ENCODE results near the gene PSPH.
"Not testable (repeated sequence)": the region's sequence is repeated elsewhere in the genome, so short reads cannot be mapped to it uniquely, and the experiment has no call there.

The PSPH gene

DNA sequence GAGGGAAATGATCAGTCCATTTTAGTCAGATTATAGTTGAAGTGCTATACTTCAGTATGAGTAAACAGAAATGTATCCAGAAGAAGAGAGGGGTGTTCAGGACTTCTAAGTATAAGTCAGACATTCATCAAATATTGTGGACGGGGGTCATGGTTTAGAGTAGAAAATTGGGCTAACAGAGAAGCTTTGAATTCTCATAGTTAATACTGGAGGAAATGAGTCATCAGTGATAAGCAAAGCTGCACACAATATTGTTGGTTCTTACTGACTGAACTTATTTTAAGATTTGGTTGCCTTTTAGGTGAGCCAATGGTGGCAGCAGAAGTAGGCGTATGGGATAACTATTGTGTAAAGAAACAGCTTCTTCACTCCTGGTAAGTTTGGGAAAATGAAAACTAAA lies 11.1 kb upstream of the PSPH start:
- DNase-seq, result peak in 1 of 2 experiments; percentile 31

DNA sequence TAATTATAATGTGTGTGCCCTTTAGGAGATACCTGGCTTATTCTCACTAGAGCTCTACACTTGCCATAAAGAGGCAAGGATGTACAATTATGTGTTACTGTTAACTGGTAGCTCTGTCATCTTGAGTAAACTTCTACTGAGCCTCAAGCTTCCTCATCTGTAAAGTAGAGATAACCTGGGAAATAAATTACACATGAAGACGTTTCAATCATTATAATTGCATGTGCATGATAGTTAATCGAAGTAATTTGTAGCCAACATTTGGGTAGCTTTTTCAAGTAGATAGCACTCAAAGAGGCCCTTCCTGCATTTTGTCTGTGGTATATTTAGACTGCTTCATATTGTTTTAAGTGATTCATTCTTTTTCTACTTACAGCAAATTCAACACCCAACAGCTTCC lies 2.7 kb upstream of the PSPH start:
- DNase-seq, result no peak

DNA sequence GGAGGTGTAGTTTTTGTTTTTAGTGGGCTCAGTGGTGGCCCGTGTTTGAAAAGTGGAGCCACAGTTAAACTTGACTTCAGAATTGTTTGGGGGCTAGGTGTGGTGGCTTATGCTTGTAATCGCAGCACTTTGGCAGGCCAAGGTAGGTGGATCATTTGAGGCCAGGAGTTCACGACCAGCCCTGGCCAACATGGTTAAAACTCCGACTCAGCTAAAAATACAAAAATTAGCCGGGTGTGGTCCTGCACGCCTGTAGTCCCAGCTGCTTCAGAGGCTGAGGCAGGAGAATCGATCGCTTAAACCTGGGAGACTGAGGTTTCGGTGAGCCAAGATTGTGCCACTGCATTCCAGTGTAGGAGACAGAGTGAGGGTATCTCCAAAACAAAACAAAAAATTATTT lies 2.1 kb upstream of the PSPH start:
- no peak for DNase-seq

DNA sequence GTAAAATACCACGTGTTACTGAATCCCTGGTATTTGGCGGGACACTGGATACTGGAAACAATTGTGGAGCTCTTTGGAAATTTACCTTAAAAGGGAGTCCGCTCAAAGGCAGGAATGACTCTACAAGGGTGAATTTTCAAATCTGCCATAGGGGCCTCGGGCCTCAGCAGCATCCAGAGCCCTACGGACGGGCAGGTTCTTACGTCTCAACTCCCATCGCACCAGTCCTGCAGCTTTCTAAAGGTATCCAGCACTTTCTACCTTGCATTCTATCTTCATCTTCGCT lies 248 bp downstream of the PSPH start:
- DNase-seq, result no peak

DNA sequence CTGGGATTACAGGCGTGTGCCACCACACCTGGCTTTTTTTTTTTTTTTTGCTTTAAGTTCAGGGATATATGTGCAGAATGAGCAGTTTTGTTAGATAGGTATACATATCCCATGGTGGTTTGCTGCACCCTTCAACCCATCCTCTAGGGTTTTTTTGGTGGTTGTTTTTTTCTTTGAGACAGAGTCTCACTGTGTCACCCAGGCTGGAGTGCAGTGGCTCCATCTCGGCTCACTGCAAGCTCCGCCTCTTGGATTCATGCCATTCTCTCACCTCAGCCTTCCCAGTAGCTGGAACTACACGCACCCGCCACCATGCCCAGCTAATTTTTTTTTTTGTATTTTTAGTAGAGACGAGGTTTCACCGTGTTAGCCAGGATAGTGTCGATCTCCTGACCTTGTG lies 2.5 kb downstream of the PSPH start:
- not testable (repeated sequence) for DNase-seq

DNA sequence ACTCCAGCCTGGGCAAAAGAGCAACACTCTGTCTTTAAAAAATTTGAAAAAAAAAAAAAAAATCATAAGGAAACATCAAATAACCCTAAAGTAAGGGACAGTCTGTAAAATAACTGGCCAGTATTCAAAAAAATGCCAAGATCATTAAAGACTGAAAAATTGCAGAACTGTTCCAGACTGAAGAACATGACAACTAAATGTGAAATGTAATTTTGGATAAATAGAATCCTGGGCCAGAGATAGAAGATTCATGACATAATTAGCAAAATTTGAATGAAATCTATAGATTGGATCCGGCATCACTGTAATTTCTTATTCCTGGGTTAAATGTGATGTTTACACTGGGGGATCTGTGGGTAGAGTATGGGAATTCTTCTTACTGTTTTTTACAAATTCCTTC lies 3.0 kb downstream of the PSPH start:
- DNase-seq, result no peak

DNA sequence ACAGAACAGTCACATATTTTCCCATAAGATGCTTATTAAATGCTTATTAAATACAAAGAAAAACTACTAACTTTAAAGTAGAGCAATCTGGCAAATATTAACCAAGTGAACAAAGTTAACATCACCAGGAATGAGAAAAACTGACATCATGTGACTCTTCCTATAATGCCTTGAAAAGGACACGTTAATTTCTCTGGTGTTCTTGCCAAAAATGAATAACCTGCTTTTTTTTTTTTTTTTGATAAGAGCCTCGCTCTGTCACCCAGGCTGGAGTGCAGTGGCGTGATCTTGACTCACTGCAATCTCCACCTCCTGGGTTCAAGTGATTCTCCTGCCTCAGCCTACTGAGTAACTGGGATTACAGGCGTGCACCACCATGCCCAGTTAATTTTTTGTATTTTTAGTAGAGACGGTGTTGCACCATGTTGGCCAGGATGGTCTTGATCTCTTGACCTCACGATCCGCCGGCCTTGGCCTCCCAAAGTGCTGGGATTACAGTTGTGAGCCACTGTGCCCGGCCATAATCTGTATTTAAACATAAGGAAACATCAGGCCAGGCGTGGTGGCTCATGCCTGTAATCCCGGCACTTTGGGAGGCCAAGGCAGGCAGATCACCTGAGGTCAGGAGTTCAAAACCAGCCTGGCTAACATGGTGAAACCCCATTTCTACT lies 3.7 kb downstream of the PSPH start:
- not testable (repeated sequence) for DNase-seq

DNA sequence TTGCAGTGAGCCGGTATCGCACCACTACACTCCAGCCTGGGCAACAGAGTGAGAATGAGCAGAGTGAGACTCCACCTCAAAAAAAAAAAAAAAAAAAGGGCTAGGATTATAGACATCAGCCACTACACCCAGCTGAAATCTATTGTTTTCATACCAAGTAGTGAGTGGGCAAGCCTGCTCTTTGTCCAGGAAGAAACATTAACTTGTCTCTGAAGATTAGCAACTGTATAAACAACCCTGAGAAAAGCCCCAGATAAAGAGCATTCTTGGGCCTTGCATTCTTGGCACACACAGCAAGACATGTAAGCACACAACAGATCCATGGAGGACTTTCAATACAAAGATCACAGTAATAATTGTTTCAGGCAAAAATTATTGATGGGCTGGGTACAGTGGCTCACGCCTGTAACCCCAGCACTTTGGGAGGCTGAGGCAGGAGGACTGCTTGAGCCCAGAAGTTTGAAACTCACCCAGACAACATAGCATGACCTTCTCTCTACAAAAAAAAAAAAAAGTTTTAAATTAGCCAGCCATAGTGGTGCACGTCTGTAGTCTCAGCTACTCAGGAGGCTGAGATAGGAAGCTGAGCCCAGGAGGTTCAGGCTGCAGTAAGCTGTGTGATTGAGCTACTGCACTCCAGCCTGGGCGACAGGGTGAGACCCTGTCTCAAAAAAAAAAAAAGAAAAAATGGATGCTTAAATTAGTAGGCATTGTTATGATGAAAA lies 4.4 kb downstream of the PSPH start:
- no peak for DNase-seq

DNA sequence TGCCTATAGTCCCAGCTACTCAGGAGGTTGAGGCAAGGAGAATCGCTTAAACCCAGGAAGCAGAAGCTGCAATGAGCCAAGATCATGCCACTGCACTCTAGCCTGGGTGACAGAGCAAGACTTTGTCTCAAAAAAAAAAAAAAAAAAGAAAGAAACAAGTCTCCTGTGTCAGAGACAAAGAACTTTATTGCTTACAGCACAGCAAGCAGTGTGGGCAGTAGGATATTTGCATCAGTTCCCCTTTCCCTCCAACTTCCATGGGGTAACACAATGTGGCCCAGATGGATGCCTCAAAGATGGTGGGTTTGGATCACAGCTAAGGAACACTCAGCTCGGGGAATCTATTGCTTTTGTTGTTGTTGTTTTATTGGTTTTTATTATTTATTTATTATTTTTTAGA lies 5.5 kb downstream of the PSPH start:
- DNase-seq, result not testable (repeated sequence)

DNA sequence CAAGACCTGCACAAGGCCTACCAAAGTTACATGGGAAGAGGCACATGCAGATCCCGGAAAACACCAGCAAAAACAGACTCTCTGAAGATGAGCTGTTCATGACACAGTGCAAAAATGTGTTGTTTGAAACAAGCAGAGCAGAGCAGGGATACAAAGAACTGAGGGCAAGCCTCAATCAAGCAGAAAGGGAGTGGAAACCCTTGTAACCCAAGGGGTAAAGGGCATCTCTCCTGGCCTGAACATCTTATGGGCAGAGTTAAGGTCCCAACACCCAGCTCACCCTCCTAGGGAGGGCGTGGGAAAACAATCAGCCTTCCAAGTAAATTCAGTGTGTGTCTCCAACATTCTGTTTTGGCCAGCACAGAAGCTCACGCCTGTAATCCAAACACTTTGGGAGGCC lies 10.5 kb downstream of the PSPH start:
- no peak for DNase-seq

DNA sequence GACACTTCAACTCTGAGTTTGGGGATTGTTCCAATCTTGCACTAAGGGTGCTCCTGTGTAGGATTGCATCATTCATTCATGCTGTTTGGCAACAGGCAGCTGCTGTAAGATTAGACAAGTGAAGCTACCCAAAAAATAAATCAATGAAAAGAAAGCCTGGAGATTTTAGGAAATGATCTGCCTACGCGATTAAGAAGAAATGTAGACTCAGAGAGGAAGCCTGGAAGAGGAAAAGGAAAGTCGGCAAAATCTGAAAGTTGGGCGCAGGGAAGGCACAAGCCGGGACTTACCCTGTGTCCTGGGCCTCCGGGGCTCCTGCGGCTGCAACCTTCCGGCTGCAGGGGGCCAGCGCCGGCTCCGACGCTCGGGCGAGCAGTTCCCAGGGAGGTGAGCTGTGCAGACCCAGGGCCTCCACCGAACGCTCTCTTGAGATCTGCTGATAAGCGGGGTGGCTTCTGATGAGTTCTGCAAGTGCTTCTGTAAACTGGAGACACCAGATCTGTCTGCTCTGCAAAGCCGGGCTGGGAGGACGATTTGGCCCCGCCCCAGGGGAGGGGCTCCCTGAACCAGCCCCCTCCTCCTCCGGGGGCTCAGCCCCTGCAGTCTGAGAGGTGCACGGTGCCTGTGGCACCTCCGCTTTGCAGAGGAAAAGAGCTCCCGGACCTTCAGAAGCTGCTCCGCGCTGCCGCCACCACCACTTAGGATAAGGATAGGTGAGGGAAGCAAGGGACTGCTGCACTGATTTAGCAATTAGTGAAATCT lies 17.4 kb downstream of the PSPH start:
- peak; percentile 97 for DNase-seq

DNA sequence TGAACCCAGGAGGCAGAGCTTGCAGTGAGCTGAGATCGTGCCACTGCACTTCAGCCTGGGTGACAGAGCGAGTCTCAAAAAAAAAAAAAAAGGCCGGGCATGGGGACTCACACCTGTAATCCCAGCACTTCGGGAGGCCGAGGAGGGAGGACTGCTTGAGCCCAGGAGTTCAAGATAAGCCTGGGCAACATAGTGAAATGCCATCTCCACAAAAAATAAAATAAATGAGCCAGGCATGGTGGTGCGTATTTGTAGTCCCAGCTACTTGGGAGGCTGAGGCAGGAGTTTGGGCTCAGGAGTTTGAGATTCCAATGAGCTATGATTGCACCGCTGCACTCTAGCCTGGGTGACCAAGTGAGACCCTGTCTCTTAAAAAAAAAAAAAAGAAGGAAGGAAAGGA lies 18.7 kb downstream of the PSPH start:
- DNase-seq, result not testable (repeated sequence)

DNA sequence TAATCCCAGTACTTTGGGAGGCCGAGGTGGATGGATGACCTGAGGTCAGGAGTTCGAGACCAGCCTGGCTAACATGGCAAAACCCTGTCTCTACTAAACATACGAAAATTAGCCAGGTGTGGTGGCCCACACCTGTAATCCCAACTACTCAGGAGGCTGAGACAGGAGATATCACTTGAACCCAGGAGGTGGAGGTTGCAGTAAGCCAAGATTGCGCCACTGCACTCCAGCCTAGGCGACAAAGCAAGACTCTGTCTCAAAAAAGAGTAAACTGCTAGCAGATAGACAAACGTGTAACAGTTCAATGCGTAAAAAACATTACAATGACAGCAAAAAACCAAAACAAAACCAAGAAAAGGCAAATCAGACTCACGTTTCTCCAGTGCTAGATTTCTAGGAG lies 19.7 kb downstream of the PSPH start:
- DNase-seq, result not testable (repeated sequence)

DNA sequence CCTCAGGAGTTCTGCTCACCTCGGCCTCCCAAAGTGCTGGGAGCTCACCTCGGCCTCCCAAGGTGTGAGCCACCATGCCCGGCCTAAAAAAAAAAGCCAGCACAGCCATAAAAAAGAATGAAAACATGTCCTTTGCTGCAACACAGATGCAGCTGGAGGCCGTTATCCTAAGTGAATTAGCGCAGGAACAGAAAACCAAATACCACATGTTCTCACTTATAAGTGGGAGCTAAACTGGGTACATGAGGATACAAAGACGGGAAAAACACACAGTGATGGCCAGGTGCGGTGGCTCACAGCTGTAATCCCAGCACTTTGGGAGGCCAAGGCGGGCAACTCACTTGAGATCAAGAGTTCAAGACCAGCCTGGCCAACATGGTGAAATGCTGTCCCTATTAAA lies 20.9 kb downstream of the PSPH start:
- DNase-seq, result no peak

DNA sequence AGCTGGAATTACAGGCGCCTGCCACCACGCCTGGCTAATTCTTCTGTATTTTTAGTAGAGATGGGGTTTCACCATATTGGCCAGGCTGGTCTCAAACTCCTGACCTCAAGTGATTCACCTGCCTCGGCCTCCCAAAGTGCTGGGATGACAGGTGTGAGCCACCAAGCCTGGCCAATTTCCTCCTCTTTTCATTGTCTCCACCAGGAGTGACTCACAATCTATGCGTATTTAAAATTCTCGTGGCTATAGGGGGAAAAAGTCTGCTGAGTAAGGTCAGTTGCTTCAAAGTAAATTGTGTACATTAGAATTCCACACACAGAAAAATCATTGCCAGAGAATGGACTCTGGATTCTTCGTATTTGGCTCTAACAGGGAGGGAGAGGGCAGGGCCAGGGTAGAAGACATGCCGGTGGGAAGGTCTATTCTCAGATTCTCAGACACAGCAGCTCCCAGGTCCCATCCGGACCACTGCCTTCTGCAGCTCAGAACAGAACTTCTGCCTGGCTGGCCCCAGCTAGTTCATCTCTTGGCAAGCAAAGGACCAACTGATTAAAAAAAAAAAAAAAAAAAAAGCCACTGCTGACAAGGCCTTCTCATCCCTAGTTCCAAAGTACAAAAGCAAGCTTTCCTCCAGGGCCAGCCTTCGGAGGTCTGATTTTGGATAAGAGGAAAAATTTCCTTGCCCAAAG lies 22.2 kb downstream of the PSPH start:
- no peak for DNase-seq

DNA sequence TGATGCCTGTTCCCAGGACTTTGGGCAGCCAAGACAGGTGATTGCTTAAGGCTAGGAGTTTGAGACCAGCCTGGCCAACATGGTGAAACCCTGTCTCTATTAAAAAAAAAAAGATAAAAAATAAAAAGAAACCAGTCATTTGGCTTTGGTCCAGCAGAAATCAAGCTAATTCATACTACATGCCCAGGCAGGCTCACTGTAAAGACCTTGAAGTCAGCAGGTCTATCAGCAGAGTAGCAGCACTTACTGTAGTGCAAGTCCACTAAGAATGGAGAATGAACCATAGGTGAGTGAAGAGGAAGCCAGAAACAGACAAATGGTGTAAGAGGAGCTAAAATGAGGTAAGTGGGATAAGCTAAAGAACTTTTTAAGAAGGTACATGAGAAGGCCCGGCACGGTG lies 24.7 kb downstream of the PSPH start:
- DNase-seq, result no peak

DNA sequence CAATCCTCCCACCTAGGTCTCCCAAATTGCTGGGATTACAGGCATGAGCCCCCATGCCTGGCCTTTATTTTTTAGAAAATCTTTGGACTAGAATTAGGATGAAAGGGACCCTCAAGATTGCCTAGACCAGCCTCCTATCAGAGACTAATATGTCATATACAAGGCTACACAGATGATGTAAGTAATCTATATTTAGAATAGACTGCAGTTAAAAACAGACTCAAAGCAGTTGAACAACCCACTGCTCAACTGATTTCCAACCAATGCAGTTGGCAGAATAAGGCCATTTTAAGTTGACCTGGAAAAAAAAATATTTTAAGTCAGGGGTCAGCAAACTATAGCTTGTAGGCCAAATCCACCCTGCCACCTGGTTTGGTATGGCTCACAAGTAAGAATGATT lies 27.7 kb downstream of the PSPH start:
- no peak for DNase-seq

DNA sequence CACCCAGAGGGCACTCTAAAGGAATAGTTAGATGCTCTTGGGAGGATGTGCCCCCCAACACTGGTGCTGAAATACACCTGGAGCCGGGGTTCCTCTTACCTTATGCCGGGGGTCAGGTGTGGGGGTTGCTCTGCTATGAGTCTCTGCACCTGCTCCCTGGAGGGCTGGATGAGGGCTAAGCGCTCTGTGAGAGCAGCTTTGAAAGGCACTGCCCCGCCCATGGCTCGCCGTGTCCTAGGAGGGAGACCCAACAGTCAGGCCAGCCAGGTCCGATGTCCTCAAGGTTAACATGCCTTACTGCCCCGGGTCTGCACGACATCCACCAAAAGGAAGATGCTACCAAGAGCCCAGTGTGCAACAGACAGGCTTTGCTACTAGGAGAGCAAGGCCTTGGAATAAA lies 31.7 kb downstream of the PSPH start:
- no peak for DNase-seq

DNA sequence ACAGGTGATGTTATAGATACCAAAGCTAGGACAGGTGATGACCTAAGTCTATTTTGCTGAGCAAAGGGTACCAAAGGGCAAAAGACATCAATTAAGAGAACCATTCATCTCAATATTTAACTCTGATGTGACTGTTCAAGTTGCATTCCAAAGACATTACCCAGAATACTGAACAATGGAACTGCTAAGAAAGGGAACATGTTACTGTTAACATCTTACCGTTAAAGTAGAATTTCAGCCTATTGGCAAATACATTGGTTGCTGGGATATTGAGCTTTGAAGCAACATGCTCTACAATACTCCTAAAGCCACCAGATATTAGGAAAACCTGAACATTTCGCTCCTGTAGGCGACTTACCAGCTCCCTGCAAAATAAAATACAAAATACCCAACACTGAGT lies 34.2 kb downstream of the PSPH start:
- not testable (repeated sequence) for DNase-seq

DNA sequence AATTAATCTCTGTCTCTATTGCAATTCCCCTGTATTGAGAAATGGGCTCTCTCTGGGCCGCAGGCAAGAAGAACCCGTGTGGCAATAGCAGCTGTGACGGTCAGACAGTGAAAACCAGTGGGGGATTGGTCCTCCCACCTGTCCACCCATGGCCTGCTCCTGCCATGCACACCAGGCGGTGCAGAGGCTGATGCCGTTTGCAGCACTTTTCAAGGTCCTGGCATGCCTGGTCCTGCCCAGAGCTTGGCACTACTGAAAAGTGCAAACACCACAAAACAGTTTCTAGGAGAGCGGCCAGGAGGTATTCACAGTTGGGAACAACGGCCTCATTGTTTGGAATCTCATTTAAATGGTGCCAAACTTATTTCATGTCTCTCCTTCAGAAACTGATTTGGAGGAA lies 41.5 kb downstream of the PSPH start:
- DNase-seq, result no peak

DNA sequence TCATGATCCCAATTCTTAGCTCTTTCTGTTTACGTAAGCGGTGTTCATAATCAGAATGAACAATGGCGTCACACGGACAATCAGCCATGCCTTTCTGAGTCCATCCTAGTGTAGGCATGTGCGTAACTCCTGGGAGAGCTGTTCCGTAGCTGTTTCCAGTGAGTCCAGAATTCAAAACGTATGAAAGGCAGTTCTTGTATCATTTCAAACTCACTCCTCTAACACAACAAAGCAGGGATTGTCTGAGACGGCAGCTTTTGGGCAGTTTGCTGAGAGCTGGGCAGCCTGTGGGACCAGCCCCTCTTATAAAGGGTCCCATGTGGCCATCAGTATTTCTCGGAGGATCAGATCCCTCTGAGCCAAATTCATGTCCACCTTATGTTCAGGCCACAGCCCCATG lies 43.4 kb downstream of the PSPH start:
- no peak for DNase-seq

DNA sequence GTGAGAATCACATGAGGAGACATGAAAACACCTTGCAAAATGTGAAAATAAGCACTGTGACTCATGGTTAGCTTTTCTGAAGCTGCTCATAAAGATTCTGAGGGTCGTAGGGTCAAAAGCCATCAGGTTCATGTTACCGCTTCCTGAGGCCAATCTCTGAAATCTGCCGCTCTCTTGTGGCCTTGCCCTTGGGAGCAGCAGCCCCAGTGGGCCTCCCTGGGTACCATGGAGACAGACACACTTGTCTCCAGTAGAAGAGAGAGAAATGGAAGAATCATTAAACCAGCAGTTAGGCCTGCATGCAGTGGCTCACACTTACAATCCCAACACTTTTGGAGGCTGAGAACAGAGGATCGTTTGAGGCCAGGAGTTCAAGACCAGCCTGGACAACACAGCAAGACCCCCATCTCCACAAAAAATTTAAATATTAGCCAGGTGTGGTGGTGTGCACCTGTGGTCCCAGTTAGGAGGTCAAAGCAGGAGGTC lies 44.0 kb downstream of the PSPH start:
- DNase-seq, result no peak

DNA sequence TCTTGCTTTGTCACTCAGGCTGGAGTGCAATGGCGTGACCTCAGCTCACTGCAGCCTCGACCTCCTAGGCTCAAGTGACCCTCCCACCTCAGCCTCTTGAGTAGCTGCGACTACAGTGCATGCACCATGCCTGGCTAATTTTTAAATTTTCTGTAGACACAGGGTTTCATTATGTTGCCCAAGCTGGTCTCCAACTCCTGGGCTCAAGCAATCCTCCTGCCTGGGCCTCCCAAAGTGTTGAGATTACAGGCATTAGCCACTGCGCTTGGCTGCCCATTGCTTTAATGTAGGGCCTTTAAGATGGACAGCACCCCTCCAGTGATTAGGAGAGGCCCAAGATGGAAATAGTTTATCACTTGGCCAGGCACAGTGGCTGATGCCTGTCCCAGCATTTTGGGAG lies 47.5 kb downstream of the PSPH start:
- no peak for DNase-seq

Measured in Kasumi-1 (cell line).